SJCRH30 (cell line): Measurements from ENCODE around the gene RAD51D. TPM values are rescaled to one million over a fixed set of nuclear protein-coding genes. Genes with fewer than 3 reads are reported as not detected.

Experiments used
- DNase-seq, 2 experiments: peaks; one replicate each; pipeline ENCODE4 v3.0.0-alpha.2; 2015 to 2020
- H3K27ac ChIP-seq: fragments of 250-450 bp; sonication (Bioruptor Pico); 2 replicates; pipeline ENCODE4 v1.5.1; 2020; ENCODE audit warnings: mild to moderate bottlenecking, moderate library complexity
- H3K27me3 ChIP-seq: fragments of 250-450 bp; sonication (Bioruptor Pico); 2 replicates; pipeline ENCODE4 v1.5.1; 2020; ENCODE audit warnings: mild to moderate bottlenecking, moderate library complexity
- H3K36me3 ChIP-seq: fragments of 250-450 bp; sonication (Bioruptor Pico); 2 replicates; pipeline ENCODE4 v1.5.1; 2020; ENCODE audit warnings: mild to moderate bottlenecking, moderate library complexity
- H3K4me1 ChIP-seq: fragments of 250-450 bp; sonication (Bioruptor Pico); 2 replicates; pipeline ENCODE4 v1.5.1; 2020; ENCODE audit warnings: mild to moderate bottlenecking, moderate library complexity
- H3K4me3 ChIP-seq: fragments of 250-450 bp; sonication (Bioruptor Pico); 2 replicates; pipeline ENCODE4 v1.5.1; 2020; ENCODE audit warnings: mild to moderate bottlenecking, moderate library complexity
- H3K9me3 ChIP-seq: fragments of 250-450 bp; sonication (Bioruptor Pico); replicated peaks from 2 replicates; pipeline ENCODE4 v1.5.1; 2020; ENCODE audit warnings: mild to moderate bottlenecking, moderate library complexity
- total RNA-seq: library from RNA; depleted of rRNA; stranded (reverse); fragments of >200 nt; shearing (Covaris generic); gene quantifications from 2 replicates; pipeline ENCODE4 v1.2.3, GENCODE V29; 2014

The RAD51D gene
- total RNA-seq, 1 experiment from 2014 or later: 9.7 TPM

- Histone ChIP-seq H3K27me3 (no peaks in the 10 kb centered on the region), H3K4me1 (peaks cover 12% of the 10 kb centered on the region), H3K27ac (no peak overlapping the region), H3K36me3 (no peaks in the 10 kb centered on the region), H3K9me3 (no peaks in the 10 kb centered on the region), H3K4me3 (no peak overlapping the region)
- no peak for DNase-seq
Observed at GRCh38 chr17:35076874-35077273, 42.8 kb downstream of the RAD51D start.

- DNase-seq: no peak
- Histone ChIP-seq H3K27ac (no peak overlapping the region), H3K9me3 (no peaks in the 10 kb centered on the region), H3K4me3 (no peak overlapping the region), H3K27me3 (no peaks in the 10 kb centered on the region), H3K4me1 (0 out of 2 replicates have a peak, but pooled peaks cover 5% of the 10 kb centered on the region), H3K36me3 (no peaks in the 10 kb centered on the region)
Observed at GRCh38 chr17:35074711-35075707, 44.7 kb downstream of the RAD51D start.

DNA sequence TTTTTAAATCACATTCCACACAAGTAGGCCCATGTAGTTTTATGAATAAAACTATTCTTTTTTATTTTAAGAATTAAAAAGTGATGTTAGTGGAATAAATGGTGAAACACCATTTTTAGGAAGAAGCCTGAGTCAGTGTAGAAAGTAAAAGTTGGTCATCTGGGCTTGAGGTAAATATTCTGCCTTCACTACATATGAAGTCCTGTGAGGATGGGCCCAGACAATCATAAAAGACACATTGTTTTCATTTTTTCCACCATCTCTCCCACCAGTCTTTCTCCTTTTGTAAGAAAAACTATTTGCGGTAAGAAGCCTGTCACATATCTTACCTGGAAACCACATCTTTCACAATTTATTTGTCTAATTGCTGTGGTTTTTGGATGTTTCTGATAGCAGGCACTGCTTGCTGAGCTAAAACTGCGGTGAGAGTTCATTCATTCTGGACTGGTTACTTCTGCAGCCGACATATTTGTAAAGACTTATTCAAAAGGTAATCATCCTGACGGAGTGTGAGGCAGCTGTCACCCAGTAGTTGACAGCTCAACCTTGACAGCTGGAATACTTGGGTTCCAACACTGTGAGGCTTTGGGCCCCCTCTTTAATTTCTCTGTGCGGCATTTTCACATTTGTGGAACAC lies 45.6 kb downstream of the RAD51D start:
- Histone ChIP-seq H3K36me3 (no peaks in the 10 kb centered on the region), H3K4me1 (0 out of 2 replicates have a peak, but pooled peaks cover 5% of the 10 kb centered on the region), H3K27ac (no peak overlapping the region), H3K9me3 (no peaks in the 10 kb centered on the region), H3K4me3 (no peak overlapping the region), H3K27me3 (no peaks in the 10 kb centered on the region)
- DNase-seq: no peak

DNA sequence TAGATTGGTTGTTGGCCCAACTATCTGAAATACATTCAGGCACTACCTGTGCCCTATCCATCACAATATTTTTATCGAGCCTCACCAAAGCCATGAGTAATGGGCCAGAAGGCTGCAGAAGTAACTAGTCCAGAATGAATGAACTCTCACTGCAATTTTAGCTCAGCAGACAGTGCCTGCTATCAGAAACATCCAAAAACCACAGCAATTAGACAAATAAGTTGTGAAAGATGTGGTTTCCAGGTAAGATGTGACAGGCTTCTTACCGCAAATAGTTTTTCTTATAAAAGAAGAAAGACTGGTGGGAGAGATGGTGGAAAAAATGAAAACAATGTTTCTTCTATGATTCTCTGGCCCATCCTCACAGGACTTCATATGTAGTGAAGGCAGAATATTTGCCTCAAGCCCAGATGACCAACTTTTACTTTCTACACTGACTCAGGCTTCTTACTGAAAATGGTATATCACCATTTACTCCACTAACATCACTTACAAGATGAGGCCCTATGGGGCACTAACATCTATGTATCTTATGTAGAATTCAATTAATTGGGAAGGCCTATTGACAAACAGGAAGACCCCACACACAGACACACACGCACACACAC lies 46.4 kb downstream of the RAD51D start:
- Histone ChIP-seq H3K4me3 (no peak overlapping the region), H3K27ac (no peak overlapping the region), H3K36me3 (no peaks in the 10 kb centered on the region), H3K4me1 (0 out of 2 replicates have a peak, but pooled peaks cover 5% of the 10 kb centered on the region), H3K27me3 (no peaks in the 10 kb centered on the region), H3K9me3 (no peaks in the 10 kb centered on the region)
- no peak for DNase-seq

DNA sequence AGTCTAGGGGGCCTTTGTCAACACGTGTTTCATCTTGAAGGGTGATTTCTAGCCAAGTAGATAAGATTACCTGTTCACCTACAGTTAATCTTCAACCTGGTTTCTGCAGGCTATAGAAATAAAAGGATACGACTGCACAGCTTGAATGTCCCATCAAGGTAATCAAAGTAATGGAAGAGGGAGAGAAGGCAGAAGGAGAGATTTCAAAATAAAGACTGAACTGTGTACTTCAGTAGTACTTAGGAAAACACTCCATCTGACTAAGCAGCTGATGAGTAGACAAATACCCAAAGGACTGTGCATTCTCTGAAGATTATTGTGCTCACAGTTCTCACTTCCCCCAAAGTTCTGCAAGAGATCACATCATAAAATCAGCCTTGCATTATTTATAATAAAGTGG lies 50.3 kb downstream of the RAD51D start:
- Histone ChIP-seq H3K4me1 (peaks cover 6% of the 10 kb centered on the region; the same call in 1 of the 2 replicates), H3K27ac (no peak overlapping the region), H3K4me3 (no peak overlapping the region), H3K9me3 (no peaks in the 10 kb centered on the region), H3K27me3 (no peaks in the 10 kb centered on the region), H3K36me3 (no peaks in the 10 kb centered on the region)
- DNase-seq: no peak

- Histone ChIP-seq H3K27ac (no peak overlapping the region), H3K4me1 (peaks cover 10% of the 10 kb centered on the region), H3K27me3 (no peaks in the 10 kb centered on the region), H3K36me3 (no peaks in the 10 kb centered on the region), H3K9me3 (no peaks in the 10 kb centered on the region), H3K4me3 (no peak overlapping the region)
- DNase-seq: no peak
Observed at GRCh38 chr17:35068249-35068648, 51.4 kb downstream of the RAD51D start.

DNA sequence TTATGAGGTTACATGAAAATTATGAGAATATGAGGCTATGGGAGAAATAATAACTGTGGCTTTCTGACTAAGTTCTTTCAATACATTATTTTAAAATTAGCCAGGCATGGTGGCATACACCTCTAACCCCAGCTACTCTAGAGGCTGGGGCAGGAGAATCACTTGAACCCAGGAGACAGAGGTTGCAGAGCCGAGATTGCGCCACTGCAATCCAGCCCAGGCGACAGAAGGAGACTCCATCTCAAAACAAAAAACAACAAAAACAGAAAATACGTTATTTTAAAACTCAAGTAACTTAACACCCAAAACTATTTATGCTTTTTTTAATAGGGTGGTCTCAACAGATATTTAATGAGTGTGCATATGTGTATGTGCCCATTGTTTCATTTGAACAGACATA lies 53.8 kb downstream of the RAD51D start:
- Histone ChIP-seq H3K4me1 (peaks cover 13% of the 10 kb centered on the region), H3K27me3 (no peaks in the 10 kb centered on the region), H3K4me3 (no peak overlapping the region), H3K9me3 (no peaks in the 10 kb centered on the region), H3K27ac (no peak overlapping the region), H3K36me3 (no peaks in the 10 kb centered on the region)
- no peak for DNase-seq

DNA sequence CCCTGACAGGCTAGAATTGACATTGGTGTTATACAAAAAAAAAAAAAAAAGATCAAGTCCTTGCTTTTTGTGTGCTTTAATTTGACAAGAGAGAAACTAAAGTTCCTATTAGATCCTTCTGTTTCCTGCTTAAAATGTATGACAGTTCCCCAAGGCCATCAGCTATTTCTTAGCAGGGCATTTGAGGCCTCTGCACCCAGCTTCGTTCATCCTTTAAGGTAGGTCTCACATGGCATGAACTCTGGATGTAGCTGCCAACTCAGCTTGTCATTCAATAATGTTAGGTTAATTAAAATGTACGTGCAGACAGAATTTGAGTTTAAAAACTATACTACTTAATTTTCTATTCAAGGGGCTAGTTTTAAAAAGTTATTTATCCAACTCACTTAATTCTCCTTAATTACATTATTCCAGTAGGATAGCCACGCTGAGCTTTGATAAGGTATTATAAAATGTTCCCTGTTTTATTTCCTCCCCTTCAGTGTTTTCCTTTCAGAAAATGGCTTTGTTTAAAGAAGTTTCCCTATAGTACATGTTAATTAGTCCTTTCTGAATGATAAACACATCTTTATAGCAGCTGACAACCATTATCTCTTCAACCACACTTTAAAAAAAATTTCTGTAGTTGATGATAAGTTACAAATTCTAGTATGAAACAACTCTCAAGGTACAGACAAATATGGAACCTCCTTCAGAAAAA lies 55.0 kb downstream of the RAD51D start:
- H3K4me3 ChIP-seq: no peak overlapping the region
- H3K9me3 ChIP-seq: no peaks in the 10 kb centered on the region
- no peak for DNase-seq
- H3K27me3 ChIP-seq: no peaks in the 10 kb centered on the region
- no peaks in the 10 kb centered on the region for H3K36me3 ChIP-seq
- H3K27ac ChIP-seq: no peak overlapping the region
- peaks cover 13% of the 10 kb centered on the region for H3K4me1 ChIP-seq

- H3K27ac ChIP-seq: peak within 1 kb of the TSS; percentile 55
- peak within 1 kb of the TSS; percentile 46 for H3K4me3 ChIP-seq
- no peaks in the 10 kb centered on the region for H3K36me3 ChIP-seq
- H3K9me3 ChIP-seq: no peaks in the 10 kb centered on the region
- DNase-seq: peak; percentile 90 to 93
- peaks cover 13% of the 10 kb centered on the region for H3K4me1 ChIP-seq
- no peaks in the 10 kb centered on the region for H3K27me3 ChIP-seq
Observed at GRCh38 chr17:35063514-35064223, 56.0 kb downstream of the RAD51D start, which contains the start of gene RFFL. Gene RFFL, minus strand, starts transcription at chr17:35063707. Its CDS starts 37,154 bp downstream, at chr17:35026553.

GRCh38 chr17:35062308-35062707 lies 57.4 kb downstream of the RAD51D start:
- no peak overlapping the region for H3K4me3 ChIP-seq
- no peaks in the 10 kb centered on the region for H3K36me3 ChIP-seq
- no peaks in the 10 kb centered on the region for H3K9me3 ChIP-seq
- no peaks in the 10 kb centered on the region for H3K27me3 ChIP-seq
- H3K4me1 ChIP-seq: peaks cover 13% of the 10 kb centered on the region
- H3K27ac ChIP-seq: no peak overlapping the region
- no peak for DNase-seq

GRCh38 chr17:35057332-35057915 lies 62.2 kb downstream of the RAD51D start:
- no peaks in the 10 kb centered on the region for H3K9me3 ChIP-seq
- H3K27ac ChIP-seq: no peak overlapping the region
- H3K36me3 ChIP-seq: no peaks in the 10 kb centered on the region
- H3K4me1 ChIP-seq: no peaks in the 10 kb centered on the region
- no peak for DNase-seq
- no peak overlapping the region for H3K4me3 ChIP-seq
- no peaks in the 10 kb centered on the region for H3K27me3 ChIP-seq

- no peaks in the 10 kb centered on the region for H3K9me3 ChIP-seq
- no peak for DNase-seq
Observed at GRCh38 chr17:35056013-35056412, 63.6 kb downstream of the RAD51D start.

DNA sequence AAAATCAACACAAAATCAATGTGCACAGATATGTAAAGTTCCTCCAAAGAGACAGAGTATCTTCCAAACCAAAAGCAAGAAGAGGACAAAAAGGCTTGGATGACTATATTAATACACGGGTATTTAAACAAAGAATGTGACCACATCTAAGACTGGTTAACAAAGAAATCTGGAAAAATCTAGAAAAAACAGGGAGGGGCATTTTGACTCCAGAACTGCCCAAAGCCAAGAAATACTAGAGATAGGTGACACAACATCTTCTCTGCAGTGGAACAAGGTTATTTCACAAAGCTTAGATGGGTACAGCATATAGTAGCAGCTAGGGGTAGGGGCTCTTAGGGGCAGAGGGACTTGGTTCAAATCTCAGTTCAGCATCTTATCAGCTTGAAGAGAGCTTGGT lies 66.5 kb downstream of the RAD51D start:
- no peak for DNase-seq
- Histone ChIP-seq H3K27ac (no peak overlapping the region), H3K4me1 (no peaks in the 10 kb centered on the region), H3K4me3 (no peak overlapping the region), H3K9me3 (no peaks in the 10 kb centered on the region), H3K27me3 (no peaks in the 10 kb centered on the region), H3K36me3 (no peaks in the 10 kb centered on the region)

More at GRCh38 chr17:35056013-35056412, 63.6 kb downstream of the RAD51D start:
- Histone ChIP-seq H3K4me1 (no peaks in the 10 kb centered on the region), H3K4me3 (no peak overlapping the region), H3K36me3 (no peaks in the 10 kb centered on the region), H3K27ac (no peak overlapping the region), H3K27me3 (no peaks in the 10 kb centered on the region)
